HG03457 (cell line): ENCODE data around the gene PLXNB2.
A peak's percentile ranks its signal among the peaks of the same experiment; 100 is the strongest.
"Not testable (repeated sequence)": the region's sequence is repeated elsewhere in the genome, so short reads cannot be mapped to it uniquely, and the experiment has no call there.

Experiments
- ATAC-seq: cut with Tn5 transposase; IDR thresholded peaks from one replicate; pipeline ENCODE4 v1.9.1; 2021; ENCODE audit warnings: moderate number of reproducible peaks; ENCODE audit not compliant: unreplicated experiment

PLXNB2 gene, protein sequence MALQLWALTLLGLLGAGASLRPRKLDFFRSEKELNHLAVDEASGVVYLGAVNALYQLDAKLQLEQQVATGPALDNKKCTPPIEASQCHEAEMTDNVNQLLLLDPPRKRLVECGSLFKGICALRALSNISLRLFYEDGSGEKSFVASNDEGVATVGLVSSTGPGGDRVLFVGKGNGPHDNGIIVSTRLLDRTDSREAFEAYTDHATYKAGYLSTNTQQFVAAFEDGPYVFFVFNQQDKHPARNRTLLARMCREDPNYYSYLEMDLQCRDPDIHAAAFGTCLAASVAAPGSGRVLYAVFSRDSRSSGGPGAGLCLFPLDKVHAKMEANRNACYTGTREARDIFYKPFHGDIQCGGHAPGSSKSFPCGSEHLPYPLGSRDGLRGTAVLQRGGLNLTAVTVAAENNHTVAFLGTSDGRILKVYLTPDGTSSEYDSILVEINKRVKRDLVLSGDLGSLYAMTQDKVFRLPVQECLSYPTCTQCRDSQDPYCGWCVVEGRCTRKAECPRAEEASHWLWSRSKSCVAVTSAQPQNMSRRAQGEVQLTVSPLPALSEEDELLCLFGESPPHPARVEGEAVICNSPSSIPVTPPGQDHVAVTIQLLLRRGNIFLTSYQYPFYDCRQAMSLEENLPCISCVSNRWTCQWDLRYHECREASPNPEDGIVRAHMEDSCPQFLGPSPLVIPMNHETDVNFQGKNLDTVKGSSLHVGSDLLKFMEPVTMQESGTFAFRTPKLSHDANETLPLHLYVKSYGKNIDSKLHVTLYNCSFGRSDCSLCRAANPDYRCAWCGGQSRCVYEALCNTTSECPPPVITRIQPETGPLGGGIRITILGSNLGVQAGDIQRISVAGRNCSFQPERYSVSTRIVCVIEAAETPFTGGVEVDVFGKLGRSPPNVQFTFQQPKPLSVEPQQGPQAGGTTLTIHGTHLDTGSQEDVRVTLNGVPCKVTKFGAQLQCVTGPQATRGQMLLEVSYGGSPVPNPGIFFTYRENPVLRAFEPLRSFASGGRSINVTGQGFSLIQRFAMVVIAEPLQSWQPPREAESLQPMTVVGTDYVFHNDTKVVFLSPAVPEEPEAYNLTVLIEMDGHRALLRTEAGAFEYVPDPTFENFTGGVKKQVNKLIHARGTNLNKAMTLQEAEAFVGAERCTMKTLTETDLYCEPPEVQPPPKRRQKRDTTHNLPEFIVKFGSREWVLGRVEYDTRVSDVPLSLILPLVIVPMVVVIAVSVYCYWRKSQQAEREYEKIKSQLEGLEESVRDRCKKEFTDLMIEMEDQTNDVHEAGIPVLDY (N-terminal part only)

DNA sequence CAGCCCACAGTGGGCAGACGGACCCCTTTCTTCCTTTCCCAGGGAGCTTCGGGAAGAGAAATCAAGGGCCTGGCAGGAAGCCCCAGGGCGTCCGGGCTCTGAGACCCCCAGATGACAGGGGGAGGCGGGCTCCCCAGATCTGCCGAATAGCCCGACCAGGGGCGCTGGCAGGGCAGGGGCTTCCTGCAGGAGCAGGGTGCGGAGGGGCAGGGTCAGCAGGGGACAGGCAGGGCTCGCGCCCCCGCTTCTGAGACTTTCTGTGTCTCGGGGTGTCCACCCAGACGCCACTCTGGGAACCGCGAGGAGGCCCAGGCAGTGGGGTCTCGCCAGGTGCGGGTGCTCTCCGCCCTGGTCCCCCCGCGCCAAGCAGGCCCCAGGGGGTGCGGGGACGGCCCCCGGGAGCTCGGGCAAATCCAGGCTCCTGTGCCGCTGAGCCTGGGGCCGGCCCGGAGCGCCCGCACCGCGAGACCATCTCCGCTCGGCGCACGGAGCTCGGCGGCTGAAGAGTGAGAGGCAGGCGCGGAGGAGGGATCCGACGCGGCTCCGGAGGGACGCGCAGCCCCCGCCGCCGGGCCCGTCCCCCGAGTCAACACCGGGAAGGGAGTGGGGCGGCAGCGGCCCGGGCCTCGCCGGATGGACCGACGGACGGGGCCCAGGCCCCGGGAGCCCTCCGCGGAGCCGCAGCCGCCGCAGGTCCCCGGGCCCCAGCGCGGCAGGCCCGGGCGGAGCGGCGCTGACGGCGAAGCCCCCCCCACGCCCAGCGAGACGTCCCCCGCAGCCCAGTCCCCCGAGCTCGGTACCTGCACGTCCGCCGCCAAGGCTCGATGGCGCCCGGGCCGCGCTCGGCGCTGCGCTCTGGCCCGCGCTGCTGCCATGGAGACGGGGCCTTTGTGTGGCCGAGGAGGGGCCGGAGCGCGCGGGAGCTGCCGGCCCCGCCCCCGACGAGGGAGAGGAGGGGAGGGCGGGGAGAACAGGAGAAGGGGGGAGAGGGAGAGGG is at the start of gene PLXNB2:
TSS of gene PLXNB2 (minus strand) at position 894 of the 997 bp plus-strand sequence. CDS start 17,062 bp downstream, outside the sequence.
- ATAC-seq: no peak

DNA sequence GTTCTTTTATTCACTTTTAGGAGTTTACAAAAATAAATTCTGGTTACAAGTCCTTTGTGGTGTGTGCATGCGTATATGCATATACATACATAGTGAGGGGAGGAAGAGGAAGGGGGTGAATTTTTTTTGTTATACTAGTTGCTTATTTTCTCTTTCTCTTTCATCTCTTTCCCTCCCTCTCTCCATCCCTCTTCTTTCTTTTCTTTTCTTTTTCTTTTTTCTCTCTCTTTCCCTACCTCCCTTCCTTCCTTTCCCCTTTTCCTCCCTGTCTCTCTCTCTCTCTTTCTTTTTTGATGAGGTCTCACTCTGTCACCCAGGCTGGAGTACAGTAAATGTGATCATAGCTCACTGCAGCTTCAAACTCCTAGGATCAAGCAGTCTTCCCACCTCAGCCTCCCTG is 49.8 kb upstream of the PLXNB2 start:
- no peak for ATAC-seq

DNA sequence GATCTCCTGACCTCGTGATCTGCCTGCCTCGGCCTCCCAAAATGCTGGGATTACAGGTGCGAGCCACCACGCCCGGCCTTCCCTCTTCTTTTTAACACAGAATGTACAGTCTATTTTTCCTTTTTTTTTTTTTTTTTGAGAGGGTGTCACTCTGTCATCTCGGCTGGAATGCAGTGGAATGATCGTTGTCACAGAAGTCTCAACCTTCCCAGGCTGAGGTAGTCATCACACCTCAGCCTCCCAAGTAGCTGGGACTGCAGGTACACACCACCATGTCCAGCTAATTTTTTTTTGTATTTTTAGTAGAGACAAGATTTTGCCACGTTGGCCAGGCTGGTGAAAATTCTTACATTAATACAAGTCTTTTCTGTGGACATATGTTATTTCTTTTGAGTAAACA is 48.7 kb upstream of the PLXNB2 start:
- no peak for ATAC-seq

DNA sequence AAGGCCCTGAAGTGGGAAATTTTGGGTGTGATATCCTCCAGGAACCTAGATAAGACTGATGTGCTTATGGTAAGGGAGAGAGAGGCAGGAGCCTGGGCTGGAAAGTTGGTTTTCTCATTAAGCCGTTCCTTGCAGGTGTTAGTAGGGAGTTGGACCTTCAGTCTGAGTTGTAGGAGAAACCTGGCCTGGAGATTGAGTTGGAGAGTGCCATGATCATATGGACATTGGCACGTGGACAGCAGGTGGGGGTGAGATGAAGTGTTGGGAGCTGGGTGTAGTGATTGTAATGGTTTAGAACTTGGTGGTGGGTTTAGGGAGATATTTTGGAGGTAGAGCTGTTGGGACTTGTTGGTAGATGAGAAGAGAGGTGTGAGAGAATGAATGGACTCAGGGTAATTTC is 40.6 kb upstream of the PLXNB2 start:
- ATAC-seq: no peak

DNA sequence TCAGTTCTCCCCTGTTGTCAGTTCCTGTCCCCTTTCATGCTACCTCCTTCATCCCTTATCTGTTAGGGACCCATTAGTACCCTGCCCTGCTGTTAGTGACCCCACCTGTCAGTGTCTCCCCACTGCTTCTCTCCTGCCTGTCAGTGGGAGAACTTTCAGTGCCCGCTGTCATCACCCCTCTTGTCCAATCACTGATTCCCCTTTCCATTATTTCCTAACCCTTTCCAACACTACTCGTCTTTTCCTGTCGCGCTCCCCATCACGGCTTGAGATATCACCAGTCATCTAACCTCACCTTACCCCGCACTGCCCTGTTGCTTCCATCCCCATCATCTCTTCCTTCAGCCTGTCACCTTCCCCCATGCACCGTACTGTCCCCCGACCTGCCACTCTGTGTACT is 39.7 kb upstream of the PLXNB2 start:
- ATAC-seq: no peak

DNA sequence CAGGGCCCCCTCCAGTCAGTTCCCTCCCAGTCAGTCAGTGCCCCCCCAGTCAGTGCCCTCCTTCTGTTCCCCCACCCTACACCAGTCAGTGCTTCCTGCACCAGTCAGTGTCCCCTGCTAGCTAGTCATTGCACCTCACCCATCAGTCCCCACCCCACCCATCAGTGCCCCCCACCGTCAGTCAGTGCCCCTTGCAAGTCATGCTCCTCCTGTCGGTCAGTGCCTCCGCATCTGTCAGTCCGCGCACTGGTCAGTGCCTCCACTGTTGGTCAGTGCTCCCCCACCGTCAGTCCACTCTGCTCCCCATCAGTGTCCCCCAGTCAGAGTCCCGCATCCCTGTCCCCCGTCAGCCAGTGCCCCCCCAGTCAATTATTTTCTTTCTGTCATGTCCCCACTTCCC is 39.0 kb upstream of the PLXNB2 start:
- no peak for ATAC-seq

DNA sequence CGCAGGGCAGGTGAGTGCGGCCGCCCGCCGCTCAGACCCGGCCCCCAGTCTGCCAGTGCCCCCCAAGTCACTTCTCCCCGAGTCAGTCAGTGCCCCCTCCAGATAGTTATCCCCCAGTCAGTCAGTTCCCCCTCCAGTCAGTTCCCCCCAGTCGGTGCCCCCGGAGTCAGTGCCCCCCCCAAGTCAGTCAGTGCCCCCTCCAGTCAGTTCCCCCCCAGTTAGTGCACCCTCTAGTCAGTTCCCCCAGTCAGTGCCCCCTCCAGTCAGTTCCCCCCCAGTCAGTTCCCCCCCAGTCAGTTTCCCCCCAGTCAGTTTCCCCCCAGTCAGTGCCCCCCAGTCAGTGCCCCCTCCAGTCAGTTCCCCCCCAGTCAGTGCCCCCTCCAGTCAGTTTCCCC is 36.1 kb upstream of the PLXNB2 start:
- no peak for ATAC-seq

DNA sequence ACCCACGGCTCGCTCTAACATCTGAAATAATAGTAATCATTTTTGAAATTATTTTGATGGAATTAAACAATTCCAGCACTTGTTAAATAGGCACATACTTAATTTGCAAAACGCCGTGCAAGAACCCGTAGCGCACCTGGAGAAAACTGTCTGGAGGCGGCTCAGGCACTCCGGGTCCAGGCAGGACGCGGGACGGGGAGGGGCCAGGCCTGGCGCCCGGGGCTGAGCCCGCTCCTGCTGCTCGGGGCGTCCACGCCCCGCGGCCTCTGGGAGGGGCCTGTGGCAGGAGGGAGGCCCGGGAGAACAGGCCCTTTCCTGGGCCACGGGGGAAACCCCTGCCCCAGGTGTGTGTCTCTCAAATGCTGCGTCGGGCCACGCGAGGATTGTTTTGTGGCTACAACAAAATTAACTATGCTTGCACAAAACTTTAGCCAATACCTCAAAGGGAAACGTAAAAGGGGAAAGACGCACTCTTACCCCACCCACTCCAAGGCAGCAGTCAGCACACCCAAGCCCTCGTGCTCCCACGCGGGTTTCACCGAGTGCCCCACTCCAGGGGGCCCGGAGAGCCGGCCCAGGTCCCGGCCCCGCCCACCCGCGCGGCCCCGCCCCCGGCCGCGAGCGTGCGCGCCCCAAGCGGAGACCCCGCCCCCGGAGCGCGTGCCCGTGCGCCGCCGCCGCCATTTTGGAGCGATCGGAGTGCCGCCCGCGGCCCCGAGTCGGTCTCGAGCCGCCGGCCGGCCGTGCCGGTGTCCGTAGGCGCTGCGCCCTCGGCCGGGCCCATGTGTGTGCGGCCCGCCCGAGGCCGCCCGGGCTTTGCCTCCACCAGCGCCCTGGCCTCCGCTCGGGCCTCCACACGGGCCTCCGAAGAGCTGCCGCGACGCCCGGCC is 35.5 kb upstream of the PLXNB2 start, which contains the start of gene PPP6R2:
TSS of gene PPP6R2 (plus strand) at position 677 of the 890 bp plus-strand sequence. CDS start 50,582 bp downstream, outside the sequence.
- ATAC-seq: no peak

DNA sequence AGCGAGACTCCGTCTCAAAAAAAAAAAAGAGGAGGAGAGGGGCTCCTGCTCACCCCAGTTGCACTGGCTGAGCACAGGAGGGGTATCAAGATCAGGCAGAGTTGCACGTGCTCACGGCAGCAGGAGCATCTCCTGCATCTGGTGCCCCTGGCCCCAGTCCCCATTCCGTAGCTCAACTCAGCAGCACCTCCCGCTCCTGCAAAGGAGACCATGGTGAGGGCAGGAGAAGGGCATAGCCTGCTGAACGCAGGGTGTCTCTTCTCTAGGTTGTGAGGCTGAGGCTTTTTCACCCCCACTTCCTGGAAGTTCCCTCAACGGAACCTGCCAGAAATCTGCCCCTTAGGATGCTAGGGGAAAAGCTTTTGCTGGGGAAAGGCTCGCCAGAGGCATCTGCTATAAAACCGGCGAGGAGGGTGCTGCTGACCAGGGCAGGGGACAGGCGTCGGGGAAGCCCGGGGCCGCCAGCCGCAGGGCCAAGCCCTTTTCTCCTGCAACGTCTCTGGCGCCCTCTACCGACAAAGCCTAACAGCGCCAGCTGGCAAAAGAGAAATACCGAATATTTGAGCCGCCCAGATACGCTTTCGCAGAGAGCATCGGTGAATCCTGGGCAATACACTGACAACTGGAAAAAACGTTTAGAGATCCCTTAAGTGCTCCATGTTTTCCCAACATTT is 34.7 kb upstream of the PLXNB2 start:
- ATAC-seq: peak; percentile 62

DNA sequence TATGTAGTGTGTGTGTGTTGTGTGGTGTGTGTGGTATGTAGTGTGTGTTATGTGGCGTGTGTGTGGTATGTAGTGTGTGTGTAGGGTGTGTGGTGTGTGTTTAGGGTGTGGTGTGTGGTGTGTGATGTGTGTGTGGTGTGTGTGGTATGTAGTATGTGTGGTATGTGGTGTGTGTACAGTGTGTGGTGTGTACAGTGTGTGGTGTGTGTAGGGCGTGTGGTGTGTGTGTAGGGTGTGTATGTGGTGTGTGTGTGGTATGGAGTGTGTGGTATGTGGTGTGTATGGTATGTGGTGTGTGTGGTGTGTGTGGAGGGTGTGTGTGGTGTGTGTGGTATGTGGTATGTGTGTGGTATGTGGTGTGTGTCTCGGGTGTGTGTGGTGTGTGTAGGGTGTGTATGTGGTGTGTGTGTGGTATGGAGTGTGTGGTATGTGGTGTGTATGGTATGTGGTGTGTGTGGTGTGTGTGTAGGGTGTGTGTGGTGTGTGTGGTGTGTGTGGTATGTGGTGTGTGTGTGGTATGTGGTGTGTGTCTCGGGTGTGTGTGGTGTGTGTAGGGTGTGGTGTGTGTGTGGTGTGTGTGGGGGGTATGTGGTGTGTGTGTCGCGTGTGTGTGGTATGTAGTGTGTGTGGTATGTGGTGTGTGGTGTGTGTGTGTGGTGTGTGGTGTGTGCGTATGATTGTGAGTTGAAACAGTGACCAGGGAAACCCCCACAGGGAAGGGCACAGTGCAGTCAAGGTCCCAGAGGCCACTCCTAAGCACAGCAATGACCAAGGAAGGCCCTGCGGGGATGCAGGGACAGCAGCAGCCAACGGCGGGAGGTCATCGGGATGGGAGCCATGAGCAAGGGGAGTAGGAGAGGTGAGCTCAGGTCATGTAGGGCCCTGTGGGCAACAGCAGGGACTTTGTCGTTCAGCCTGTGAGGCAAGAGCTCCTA is 32.8 kb upstream of the PLXNB2 start:
- ATAC-seq: no peak

DNA sequence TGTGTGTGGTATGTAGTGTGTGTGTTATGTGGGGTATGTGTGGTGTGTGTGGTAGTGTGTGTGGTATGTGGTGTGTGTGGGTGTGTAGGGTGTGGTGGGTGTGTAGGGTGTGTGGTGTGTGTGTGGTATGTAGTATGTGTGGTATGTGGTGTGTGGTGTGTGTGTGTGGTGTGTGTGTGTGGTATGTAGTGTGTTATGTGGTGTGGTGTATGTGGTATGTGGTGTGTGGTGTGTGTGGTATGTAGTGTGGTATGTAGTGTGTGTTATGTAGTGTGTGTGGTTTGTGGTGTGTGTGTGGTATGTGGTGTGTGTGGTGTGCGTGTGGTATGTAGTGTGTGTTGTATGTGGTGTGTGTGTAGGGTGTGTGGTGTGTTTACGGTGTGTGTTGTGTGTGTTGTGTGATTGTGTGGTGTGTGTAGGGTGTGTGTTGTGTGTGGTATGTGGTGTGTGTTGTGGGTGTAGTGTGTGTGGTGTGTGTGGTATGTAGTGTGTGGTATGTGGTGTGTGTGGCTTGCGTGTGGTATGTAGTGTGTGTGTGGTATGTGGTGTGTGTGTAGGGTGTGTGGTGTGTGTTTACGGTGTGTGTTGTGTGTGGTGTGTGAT is 31.5 kb upstream of the PLXNB2 start:
- no peak for ATAC-seq

DNA sequence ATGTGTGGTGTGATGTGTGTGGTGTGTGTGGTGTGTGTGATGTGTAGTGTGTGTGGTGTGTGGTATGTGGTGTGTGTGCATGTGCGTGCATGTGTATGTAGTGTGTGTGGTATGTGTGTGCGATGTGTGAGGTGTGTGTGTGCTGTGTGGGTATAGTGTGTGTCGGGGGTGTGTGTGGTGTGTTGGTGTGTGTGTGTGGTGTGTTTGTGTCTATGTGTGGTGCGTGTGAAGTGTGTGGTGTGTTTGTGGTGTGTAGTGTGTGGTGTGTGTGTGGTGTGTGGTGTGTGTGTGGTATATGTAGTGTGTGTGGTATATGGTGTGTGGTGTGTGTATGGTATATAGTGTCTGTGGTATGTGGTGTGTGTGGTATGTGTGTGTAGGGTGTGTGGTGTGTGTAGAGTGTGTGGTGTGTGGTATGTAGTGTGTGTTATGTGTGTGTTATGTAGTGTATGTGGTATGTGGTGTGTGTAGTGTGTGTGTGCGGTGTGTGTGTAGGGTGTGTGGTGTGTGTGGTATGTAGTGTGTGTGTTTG is 30.7 kb upstream of the PLXNB2 start:
- no peak for ATAC-seq

DNA sequence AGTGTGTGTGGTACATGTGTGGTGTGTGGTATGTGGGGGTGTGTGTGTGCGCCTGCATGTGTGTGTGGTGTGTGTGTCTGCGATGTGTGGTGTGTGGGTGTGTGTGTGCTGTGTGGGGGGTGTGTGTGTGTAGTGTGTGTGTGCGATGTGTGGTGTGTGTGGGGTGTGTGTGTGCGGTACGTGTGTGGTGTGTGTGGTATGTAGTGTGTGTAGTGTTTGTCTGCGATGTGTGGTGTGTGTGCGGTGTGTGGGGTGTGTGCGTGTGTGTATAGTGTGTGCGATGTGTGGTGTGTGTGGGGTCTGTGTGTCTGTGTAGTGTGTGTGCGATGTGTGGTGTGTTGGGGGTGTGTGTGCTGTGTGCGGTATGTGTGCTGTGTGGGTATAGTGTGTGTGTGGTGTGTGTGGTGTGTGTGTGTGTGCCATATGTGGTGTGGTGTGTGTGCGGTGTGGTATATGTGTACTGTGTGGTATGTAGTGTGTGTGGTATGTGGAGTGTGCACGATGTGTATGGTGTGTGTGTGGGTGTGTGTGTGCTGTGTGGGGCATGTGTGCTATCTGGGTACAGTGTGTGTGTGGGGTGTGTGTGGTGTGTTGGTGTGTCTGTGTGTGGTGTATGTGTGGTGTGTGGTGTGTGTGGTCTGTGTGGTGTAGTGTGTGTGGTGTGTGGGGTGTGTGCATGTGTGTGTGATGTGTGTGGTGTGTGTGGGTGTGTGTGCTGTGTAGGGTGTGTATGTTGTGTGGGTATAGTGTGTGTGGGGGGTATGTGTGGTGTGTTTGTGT is 30.0 kb upstream of the PLXNB2 start:
- no peak for ATAC-seq

DNA sequence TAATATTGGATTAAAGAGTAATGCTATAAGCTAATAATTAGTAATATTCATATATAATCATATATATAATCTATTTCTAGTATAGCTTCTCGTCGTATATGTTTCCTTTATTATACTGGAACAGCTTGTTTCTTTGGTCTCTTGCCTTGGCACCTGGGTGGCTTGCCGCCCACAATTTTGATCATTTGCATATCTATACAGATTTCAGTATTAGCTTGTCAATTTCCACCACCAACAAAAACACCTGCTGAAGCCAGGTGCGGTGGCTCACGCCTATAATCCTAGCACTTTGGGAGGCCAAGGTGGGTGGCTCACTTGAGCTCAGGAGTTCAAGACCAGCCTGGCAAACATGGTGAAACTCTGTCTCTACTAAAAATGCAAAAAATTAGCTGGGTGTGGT is 27.0 kb upstream of the PLXNB2 start:
- ATAC-seq: not testable (repeated sequence)

DNA sequence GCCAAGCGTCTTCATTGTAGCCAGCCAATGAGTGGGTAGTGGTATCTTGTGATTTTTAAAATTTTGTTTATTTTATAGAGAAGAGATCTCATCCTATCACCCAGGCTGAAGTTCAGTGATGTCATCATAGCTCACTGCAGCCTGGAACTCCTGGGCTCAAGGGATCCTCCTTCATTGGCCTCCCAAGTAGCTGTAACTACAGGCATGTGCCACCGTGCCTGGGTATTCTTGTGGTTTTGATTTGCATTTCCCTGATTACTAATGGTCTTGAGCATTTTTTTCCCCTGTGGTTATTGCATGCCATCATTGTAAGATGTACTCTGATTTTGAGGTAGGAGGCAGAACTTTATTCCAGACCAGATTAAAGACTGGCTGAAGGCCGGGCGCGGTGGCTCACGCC is 21.8 kb upstream of the PLXNB2 start:
- ATAC-seq: no peak

DNA sequence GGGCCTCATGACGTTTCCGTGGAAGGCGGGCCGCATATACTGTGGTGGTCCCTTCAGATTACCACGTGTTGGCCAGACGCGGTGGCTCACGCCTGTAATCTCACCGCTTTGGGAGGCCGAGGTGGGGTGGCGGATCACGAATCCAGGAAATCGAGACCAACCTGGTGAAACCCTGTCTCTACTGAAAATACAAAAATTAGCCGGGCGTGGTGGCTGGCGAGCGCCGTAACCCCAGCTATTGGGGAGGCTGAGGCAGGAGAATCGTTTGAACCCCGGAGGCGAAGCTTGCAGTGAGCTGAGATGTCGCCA is 20.2 kb upstream of the PLXNB2 start:
- no peak for ATAC-seq
